Testis (tissue), 2 donors: ENCODE measurements around the gene C7orf57.

Experiments
- CTCF ChIP-seq, 3 experiments: fragments of 450-650 bp in 2 of 3; fragments of 200-600 bp in 1 of 3; sonication (generic) in 1 of 3; IDR thresholded peaks; one replicate each; pipeline ENCODE4 v1.5.1; 2016 to 2019; ENCODE audit warnings: antibody characterized with exemption in 3 of 3, mild to moderate bottlenecking in 2 of 3, moderate library complexity in 1 of 3
- POLR2A ChIP-seq: fragments of 450-650 bp; IDR thresholded peaks from one replicate; pipeline ENCODE4 v1.6.1; 2017; ENCODE audit warnings: antibody characterized with exemption, mild to moderate bottlenecking, moderate library complexity

DNA sequence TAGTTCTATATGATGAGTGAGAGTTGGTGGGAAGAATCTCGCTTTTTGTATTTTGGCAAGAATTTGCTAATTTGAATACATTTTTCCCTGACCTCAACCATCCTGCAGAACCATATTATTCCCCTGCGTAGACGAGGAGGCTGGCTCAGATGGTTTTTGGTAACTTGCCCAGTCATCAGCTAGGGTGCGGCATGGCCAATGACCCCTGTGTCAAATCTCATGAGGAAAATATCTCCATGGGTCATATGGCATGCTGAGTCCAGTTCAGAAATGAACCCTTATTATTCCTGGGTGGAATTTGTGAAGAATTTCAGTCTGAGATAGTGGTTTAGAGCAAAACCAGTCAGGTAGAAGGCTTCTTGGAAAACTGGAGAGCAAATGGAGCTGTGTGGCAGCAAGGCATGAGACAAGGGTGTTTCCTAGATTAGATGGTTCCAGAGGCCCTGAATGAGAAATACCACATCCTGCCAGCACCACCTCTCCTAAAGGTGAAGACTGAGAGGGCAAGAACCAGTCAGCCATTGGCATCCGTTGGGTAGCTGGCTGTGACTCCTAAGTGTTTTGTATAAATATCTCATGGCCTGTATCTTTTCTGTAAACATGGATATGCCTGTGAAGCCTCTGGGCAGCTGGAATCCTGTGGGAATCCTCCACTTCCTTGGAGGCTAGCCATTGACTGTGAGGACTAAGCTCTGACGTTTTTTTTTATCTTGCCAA is 47.9 kb downstream of the C7orf57 start:
- TF ChIP-seq POLR2A (no peak), CTCF (IDR thresholded peaks at IDR 0.05) (no peak)
